Measurements from ENCODE around the gene CRLF2.
"Not testable (repeated sequence)": the region's sequence is repeated elsewhere in the genome, so short reads cannot be mapped to it uniquely, and the experiment has no call there.

CRLF2 gene

DNA sequence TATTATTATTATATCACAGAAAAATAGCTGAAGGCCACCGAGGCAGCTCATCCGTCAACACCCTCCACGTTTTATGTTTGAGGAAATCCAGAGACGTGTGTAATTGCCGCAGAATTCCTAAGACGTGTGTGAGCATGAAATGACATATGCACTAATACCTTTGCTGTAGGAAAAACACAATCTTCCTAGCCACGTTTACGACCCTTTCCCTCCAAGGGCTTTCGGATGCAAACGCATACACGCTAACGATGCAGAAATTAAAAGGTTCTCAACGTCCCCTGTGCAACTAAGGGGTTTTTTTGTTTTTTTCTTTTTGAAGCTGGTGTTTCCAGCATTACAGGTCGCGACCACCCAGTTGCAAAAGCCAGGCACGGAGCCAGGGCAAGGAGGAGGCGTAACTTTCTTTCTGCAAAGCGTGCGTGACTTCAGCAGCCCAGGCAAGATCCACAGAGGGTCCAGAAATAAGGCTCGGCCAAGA lies 33.8 kb downstream of the CRLF2 start:
- Histone ChIP-seq H3K79me2 (ENCODE audit: low read length) (no peaks in the 10 kb centered on the region), H3K4me1 (ENCODE audit: low read length) (no peaks in the 10 kb centered on the region), H3K27me3 (replicated peaks; ENCODE audit: insufficient read depth, low read length) (no peaks in the 10 kb centered on the region), H4K20me1 (ENCODE audit: insufficient read depth, low read length) (no peaks in the 10 kb centered on the region), H3K9ac (ENCODE audit: low read length) (no peak overlapping the region), H3K9me3 (replicated peaks; ENCODE audit: insufficient read depth, low read length) (no peaks in the 10 kb centered on the region), H3K9me2 (replicated peaks; ENCODE audit: insufficient read depth, low read length) (no peaks in the 10 kb centered on the region), H2AFZ (ENCODE audit: low read length) (no peak overlapping the region), H3K27ac (ENCODE audit: low read length) (no peak overlapping the region), H3K4me3 (ENCODE audit: low read length) (no peak overlapping the region), H3F3A (ENCODE audit: insufficient read depth, low read length) (no peaks in the 10 kb centered on the region), H3K4me2 (ENCODE audit: low read depth, low read length) (no peak overlapping the region), H3K36me3 (replicated peaks; ENCODE audit: insufficient read depth, low read length) (no peaks in the 10 kb centered on the region)
- no peak for DNase-seq
- TF ChIP-seq, protein P1, sequence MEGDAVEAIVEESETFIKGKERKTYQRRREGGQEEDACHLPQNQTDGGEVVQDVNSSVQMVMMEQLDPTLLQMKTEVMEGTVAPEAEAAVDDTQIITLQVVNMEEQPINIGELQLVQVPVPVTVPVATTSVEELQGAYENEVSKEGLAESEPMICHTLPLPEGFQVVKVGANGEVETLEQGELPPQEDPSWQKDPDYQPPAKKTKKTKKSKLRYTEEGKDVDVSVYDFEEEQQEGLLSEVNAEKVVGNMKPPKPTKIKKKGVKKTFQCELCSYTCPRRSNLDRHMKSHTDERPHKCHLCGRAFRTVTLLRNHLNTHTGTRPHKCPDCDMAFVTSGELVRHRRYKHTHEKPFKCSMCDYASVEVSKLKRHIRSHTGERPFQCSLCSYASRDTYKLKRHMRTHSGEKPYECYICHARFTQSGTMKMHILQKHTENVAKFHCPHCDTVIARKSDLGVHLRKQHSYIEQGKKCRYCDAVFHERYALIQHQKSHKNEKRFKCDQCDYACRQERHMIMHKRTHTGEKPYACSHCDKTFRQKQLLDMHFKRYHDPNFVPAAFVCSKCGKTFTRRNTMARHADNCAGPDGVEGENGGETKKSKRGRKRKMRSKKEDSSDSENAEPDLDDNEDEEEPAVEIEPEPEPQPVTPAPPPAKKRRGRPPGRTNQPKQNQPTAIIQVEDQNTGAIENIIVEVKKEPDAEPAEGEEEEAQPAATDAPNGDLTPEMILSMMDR (IDR thresholded peaks at IDR 0.05; ENCODE audit: low read length): no peak
- TF ChIP-seq EZH2 (optimal IDR thresholded peaks at IDR 0.05; ENCODE audit: low read depth, low read length) (no peak), EZH2phosphoT487 (IDR thresholded peaks at IDR 0.05; ENCODE audit: low read length) (no peak)

DNA sequence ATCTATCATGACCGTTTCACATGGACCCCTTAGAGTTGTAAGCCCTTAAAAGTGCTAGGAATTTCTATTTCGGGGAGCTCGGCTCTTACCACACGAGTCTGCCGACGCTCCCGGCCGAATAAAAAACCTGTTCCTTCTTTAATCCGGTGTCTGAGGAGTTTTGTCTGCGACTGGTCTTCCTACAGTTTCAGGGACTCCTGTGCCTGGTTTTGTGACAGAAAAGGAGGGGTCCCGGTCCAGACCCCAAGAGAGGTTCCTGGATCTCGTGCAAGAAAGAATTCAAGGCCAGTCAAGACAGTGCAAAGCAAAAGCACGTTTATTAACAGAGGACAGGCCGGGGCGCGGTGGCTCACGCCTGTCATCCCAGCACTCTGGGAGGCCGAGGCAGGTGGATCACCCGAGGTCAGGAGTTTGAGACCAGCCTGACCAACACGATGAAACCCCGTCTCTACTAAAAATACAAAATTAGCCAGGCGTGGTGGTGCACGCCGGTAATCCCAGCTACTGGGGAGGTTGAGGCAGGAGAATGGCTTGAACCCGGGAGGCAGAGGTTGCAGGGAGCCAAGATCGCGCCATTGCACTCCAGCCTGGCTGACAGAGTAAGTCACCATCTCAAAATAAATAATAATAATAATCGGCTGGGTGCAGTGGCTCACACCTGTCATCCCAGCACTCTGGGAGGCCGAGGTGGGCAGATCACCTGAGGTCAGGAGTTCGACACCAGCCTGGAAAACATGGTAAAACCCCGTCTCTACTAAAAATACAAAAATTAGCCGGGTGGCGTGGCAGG lies 35.7 kb downstream of the CRLF2 start:
- Histone ChIP-seq H3K4me1 (ENCODE audit: low read length) (peaks cover 10% of the 10 kb centered on the region), H3F3A (ENCODE audit: insufficient read depth, low read length) (peaks cover 11% of the 10 kb centered on the region)
- H3K36me3 ChIP-seq (replicated peaks; ENCODE audit: insufficient read depth, low read length); H3K27ac ChIP-seq (ENCODE audit: low read length); H3K9me2 ChIP-seq (replicated peaks; ENCODE audit: insufficient read depth, low read length); H3K79me2 ChIP-seq (ENCODE audit: low read length); H3K9ac ChIP-seq (ENCODE audit: low read length); H2AFZ ChIP-seq (ENCODE audit: low read length); H3K27me3 ChIP-seq (replicated peaks; ENCODE audit: insufficient read depth, low read length); H3K4me3 ChIP-seq (ENCODE audit: low read length); H3K9me3 ChIP-seq (replicated peaks; ENCODE audit: insufficient read depth, low read length); H3K4me2 ChIP-seq (ENCODE audit: low read depth, low read length); DNase-seq; H4K20me1 ChIP-seq (ENCODE audit: insufficient read depth, low read length): not testable (repeated sequence)

DNA sequence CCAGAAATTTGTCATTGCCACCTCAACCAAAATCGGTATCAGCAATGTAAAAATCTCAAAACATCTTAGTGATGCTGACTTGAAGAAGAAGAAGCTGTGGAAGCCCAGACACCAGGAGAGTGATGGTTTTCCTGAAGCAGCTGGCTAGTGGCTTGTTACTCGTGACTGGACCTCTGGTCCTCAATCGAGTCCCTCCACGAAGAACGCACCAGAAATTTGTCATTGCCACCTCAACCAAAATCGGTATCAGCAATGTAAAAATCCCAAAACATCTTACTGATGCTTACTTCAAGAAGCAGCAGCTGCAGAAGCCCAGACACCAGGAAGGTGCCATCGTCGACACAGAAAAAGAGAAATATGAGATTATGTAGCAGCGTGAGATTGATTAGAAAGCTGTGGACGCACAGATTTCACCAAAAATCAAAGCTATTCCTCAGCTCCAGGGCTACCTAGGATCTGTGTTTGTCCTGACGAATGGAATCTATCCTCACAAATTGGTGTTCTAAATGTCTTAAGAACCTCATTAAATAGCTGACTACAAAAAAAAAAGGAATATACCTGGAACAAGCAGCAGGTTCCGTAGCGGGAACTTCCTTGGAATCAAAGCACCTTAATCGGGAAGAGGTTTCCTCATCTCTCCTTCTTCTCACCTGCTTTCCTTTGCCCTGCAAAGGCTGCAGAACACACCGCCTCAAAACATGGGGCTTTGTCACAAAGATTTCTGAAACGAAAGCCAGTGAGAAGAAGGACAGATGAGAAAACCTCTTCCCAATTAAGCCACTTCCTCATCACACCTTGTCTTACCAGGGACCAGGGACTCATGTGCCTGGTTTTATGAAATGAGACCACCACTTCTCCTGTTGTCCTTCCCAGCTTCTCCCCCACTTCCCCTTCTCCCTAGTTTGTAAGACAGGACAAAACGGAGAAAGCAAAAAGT lies 37.6 kb downstream of the CRLF2 start:
- H3K9me2 ChIP-seq (replicated peaks; ENCODE audit: insufficient read depth, low read length); H2AFZ ChIP-seq (ENCODE audit: low read length); H3K9ac ChIP-seq (ENCODE audit: low read length); H3K36me3 ChIP-seq (replicated peaks; ENCODE audit: insufficient read depth, low read length); H3K4me3 ChIP-seq (ENCODE audit: low read length); H3K27ac ChIP-seq (ENCODE audit: low read length); H3K4me2 ChIP-seq (ENCODE audit: low read depth, low read length); H3K79me2 ChIP-seq (ENCODE audit: low read length); H3K27me3 ChIP-seq (replicated peaks; ENCODE audit: insufficient read depth, low read length); H3K9me3 ChIP-seq (replicated peaks; ENCODE audit: insufficient read depth, low read length); DNase-seq; H4K20me1 ChIP-seq (ENCODE audit: insufficient read depth, low read length): not testable (repeated sequence)
- Histone ChIP-seq H3F3A (ENCODE audit: insufficient read depth, low read length) (peaks cover 11% of the 10 kb centered on the region), H3K4me1 (ENCODE audit: low read length) (peaks cover 10% of the 10 kb centered on the region)

DNA sequence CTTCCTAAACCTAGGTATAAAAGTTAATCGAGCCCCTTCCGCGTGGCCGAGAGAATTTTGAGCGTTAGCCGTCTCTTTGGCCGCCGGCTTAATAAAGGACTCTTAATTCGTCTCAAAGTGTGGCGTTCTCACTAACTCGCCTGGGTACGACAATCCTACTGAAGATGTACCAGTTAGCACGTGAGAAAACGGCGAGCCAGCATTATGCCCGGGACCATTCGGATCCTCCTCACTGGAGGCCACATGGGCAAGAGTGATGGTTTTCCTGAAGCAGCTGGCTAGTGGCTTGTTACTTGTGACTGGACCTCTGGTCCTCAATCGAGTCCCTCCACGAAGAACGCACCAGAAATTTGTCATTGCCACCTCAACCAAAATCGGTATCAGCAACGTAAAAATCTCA lies 39.0 kb downstream of the CRLF2 start:
- H3K4me2 ChIP-seq (ENCODE audit: low read depth, low read length); H3K9ac ChIP-seq (ENCODE audit: low read length); H3K27me3 ChIP-seq (replicated peaks; ENCODE audit: insufficient read depth, low read length); H3K36me3 ChIP-seq (replicated peaks; ENCODE audit: insufficient read depth, low read length); H3K79me2 ChIP-seq (ENCODE audit: low read length); DNase-seq; H3K9me3 ChIP-seq (replicated peaks; ENCODE audit: insufficient read depth, low read length); H4K20me1 ChIP-seq (ENCODE audit: insufficient read depth, low read length); H3K27ac ChIP-seq (ENCODE audit: low read length); H3K4me3 ChIP-seq (ENCODE audit: low read length); H3K9me2 ChIP-seq (replicated peaks; ENCODE audit: insufficient read depth, low read length); H2AFZ ChIP-seq (ENCODE audit: low read length): not testable (repeated sequence)
- Histone ChIP-seq H3F3A (ENCODE audit: insufficient read depth, low read length) (peaks cover 11% of the 10 kb centered on the region), H3K4me1 (ENCODE audit: low read length) (peaks cover 10% of the 10 kb centered on the region)

Data from MM.1S (cell line).